ENCODE measurements around the gene ACOXL.

- no peak for TF ChIP-seq CTCF (IDR thresholded peaks at IDR 0.05; ENCODE audit: control extremely low read depth in 1 of 3, insufficient read depth in 1 of 3, low read depth in 1 of 3, low read length in 3 of 3)
- TF ChIP-seq POLR2AphosphoS5 (IDR thresholded peaks at IDR 0.05; ENCODE audit: low read depth, low read length) = no peak
Observed at GRCh38 chr2:110840508-110840907, 108.1 kb downstream of the ACOXL start.
